Stomach (tissue), 9 donors: ENCODE measurements around the gene TCEAL3. TPM values are rescaled to one million over a fixed set of nuclear protein-coding genes. Genes with fewer than 3 reads are reported as not detected.
"Not testable (repeated sequence)": the region's sequence is repeated elsewhere in the genome, so short reads cannot be mapped to it uniquely, and the experiment has no call there.

Experiments
- DNase-seq, 2 donors: peaks; one replicate each; pipeline versions ENCODE4 v3.0.0 to v3.0.0-alpha.2; 2013 to 2019
- H3K27ac ChIP-seq, 5 donors: fragments of 200-600 bp in 4 of 5; sonication (generic) in 4 of 5; one replicate each; pipeline ENCODE4 v1.5.1; 2013 to 2019; ENCODE audit warnings: mild to moderate bottlenecking in 1 of 5, moderate library complexity in 1 of 5
- H3K27me3 ChIP-seq, 3 donors: fragments of 200-600 bp; sonication (generic); one replicate each; pipeline ENCODE4 v1.5.1; 2017 to 2019; ENCODE audit warnings: mixed run types in 1 of 3
- H3K36me3 ChIP-seq, 4 donors: fragments of 200-600 bp; sonication (generic); 1 replicate in 3 of 4; 2 replicates in 1 of 4; pipeline ENCODE4 v1.5.1; 2016 to 2019
- H3K4me1 ChIP-seq, 4 donors: fragments of 200-600 bp; sonication (generic); one replicate each; pipeline ENCODE4 v1.5.1; 2016 to 2019
- H3K4me3 ChIP-seq, 4 donors: fragments of 200-600 bp; sonication (generic) in 3 of 4; one replicate each; pipeline ENCODE4 v1.5.1; 2016 to 2019; ENCODE audit warnings: mild to moderate bottlenecking in 1 of 4
- H3K9me3 ChIP-seq, 4 donors: fragments of 200-600 bp; sonication (generic); one replicate each; pipeline ENCODE4 v1.5.1; 2016 to 2019
- EP300 ChIP-seq: sonication (generic); formaldehyde crosslinking; IDR thresholded peaks from one replicate; pipeline ENCODE4 v1.6.1; 2017; ENCODE audit warnings: antibody characterized with exemption
- POLR2A ChIP-seq, 4 donors: fragments of 450-650 bp; IDR thresholded peaks; one replicate each; pipeline ENCODE4 v1.6.1; 2016; ENCODE audit warnings: antibody characterized with exemption in 4 of 4, control low read depth in 2 of 4, mild to moderate bottlenecking in 1 of 4, moderate library complexity in 1 of 4
- POLR2AphosphoS5 ChIP-seq, 3 donors: sonication (generic); formaldehyde crosslinking; IDR thresholded peaks; one replicate each; pipeline ENCODE4 v1.6.1; 2016; ENCODE audit warnings: antibody characterized with exemption in 3 of 3
- WGBS, 5 donors: extraction: QIAGEN DNeasy Blood & Tissue Kit in 3 of 5; methylation state at CpG; one replicate each; pipeline versions ENCODE4 v1.1.5 to v1.1.7; 2013 to 2018; 5-methylcytosine and 5-hydroxymethylcytosine counted together
- intact Hi-C: fragments of 100-400 bp; cut with DNase I; formaldehyde crosslinking; loops from one replicate; pipeline ENCODE4 v1.15.1; 2023; ENCODE audit warnings: low total_unique reads
- polyA plus RNA-seq, 3 donors: library from polyadenylated mRNA; stranded (reverse); fragments of 200-250 nt; gene quantifications; one replicate each; pipeline ENCODE4 v1.2.3, GENCODE V29; 2013
- total RNA-seq, 5 donors: library from RNA; depleted of rRNA; stranded (reverse); fragments of >200 nt; gene quantifications; one replicate each; pipeline versions ENCODE4 v1.1.0 to v1.2.3, GENCODE V29; 2014 to 2016
- TF ChIP-seq, protein P1 (sequence below), 7 experiments: fragments of 450-650 bp in 4 of 7; fragments of 200-600 bp in 3 of 7; sonication (generic) in 3 of 7; IDR thresholded peaks; one replicate each; pipeline ENCODE4 v1.5.1; 2016 to 2019; ENCODE audit warnings: antibody characterized with exemption in 7 of 7, control low read depth in 2 of 7, mild to moderate bottlenecking in 1 of 7
- donor health status: healthy with polysubstance abuse.
- donor health status: Bipolar disorder and iron deficiency.
- donor health status: healthy.

The TCEAL3 gene
- total and polyA plus RNA-seq, 8 donors, result 16.3 to 57.3 (median 29.3) TPM

DNA sequence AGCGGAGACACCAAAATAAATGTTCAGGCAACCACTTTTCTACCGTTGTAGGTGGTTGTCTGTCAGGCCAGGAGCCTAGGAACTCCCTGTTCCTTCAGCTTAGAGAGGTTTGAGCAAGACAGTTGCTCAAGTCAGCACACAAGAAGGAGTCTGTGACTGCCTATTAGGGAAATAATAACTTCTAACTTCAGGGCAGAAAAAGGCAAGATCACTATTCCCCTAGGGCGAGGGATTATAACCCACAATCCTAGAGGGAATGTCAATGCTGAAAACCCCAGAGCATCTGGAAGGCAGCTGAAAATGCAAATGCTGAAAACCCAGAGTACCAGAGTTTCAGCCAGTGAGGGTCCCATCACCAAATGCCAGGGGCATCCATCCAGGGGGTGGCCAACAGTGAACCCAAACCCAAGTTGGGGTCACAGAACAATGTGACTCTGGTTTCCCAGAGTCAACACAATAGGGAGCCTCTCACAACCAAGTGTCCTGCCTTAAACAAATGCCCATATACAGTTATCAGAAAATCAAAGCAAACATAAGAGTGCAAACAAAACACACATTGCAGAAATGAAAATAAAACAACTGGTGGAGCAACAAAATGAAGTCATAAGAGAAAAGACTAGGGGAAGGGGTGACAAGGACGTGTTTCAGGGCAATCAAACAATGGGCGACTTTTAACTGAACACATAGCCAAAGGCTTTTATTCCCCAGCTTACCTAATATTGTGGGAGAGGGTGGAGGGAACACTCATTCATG, 51.1 kb downstream of the TCEAL3 start:
- Histone ChIP-seq H3K4me1 (peaks cover 0 to 1% (median under 1%) of the 10 kb centered on the region in 4 donors), H3K9me3 (no peaks in the 10 kb centered on the region), H3K27me3 (peaks cover 0 to 4% (median 0%) of the 10 kb centered on the region in 3 donors), H3K36me3 (no peaks in the 10 kb centered on the region), H3K27ac (no peak overlapping the region), H3K4me3 (no peak overlapping the region)
- TF ChIP-seq EP300, result no peak
- no peak for TF ChIP-seq POLR2A (IDR thresholded peaks at IDR 0.05)
- TF ChIP-seq, protein P1, sequence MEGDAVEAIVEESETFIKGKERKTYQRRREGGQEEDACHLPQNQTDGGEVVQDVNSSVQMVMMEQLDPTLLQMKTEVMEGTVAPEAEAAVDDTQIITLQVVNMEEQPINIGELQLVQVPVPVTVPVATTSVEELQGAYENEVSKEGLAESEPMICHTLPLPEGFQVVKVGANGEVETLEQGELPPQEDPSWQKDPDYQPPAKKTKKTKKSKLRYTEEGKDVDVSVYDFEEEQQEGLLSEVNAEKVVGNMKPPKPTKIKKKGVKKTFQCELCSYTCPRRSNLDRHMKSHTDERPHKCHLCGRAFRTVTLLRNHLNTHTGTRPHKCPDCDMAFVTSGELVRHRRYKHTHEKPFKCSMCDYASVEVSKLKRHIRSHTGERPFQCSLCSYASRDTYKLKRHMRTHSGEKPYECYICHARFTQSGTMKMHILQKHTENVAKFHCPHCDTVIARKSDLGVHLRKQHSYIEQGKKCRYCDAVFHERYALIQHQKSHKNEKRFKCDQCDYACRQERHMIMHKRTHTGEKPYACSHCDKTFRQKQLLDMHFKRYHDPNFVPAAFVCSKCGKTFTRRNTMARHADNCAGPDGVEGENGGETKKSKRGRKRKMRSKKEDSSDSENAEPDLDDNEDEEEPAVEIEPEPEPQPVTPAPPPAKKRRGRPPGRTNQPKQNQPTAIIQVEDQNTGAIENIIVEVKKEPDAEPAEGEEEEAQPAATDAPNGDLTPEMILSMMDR (IDR thresholded peaks at IDR 0.05), result no peak
- TF ChIP-seq POLR2AphosphoS5 (IDR thresholded peaks at IDR 0.05), result no peak
- intact Hi-C loops, result no loop called here
- DNase-seq, result no peak
- 45 to 72% (median 56%) methylated on average over 4 to 5 of the region's 5 CpGs for WGBS, 5 donors

DNA sequence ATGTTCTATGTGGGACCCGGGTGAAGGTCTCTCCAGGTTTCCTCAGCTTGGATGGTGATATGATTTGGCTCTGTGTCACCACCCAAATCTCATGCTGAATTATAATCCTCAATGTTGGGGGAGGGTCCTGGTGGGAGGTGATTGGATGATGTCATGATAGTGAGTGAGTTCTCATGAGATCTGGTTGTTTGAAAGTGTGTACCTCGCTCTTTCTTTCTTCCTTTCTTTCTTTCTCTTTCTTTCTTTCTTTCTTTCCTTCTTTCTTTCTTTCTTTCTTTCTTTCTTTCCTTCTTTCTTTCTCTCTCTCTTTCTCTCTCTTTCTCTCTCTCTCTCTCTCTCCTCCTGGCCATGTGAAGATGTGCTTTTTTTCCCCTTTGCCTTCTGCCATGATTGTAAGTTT, 51.7 kb downstream of the TCEAL3 start:
- H3K4me3 ChIP-seq, H3K36me3 ChIP-seq, DNase-seq, H3K9me3 ChIP-seq, H3K27me3 ChIP-seq, H3K27ac ChIP-seq, intact Hi-C loops, H3K4me1 ChIP-seq: not testable (repeated sequence)
- 79 to 100% (median 86%) methylated on average over 2 of the region's 2 CpGs for WGBS, 5 donors

Other genes starting within 250 kb of the TCEAL3 start
- gene BEX3, start 231.4 kb upstream of the TCEAL3 start, total RNA-seq, result 100 to 1,000 TPM in 1 of 5 donors, 10 to 100 TPM in 3, 1 to 10 TPM in 1; 1.2 to 146 (median 28.6) TPM
- gene BEX3, start 231.4 kb upstream of the TCEAL3 start, polyA plus RNA-seq, result 100 to 1,000 TPM in 1 of 3 donors, 10 to 100 TPM in 2; 73.5 to 101 (median 94.7) TPM
- under 1 TPM in 2 of 5 donors, not detected in 3; 0.58 to 0.73 TPM for gene RAB40A, start 88.5 kb upstream of the TCEAL3 start, total RNA-seq
- under 1 TPM; 0.19 to 0.98 (median 0.61) TPM for gene RAB40A, start 88.5 kb upstream of the TCEAL3 start, polyA plus RNA-seq
- 100 to 1,000 TPM in 2 of 5 donors, 10 to 100 TPM in 2, 1 to 10 TPM in 1; 5.8 to 247 (median 59.8) TPM for gene TCEAL4, start 22.4 kb upstream of the TCEAL3 start, total RNA-seq
- gene TCEAL4, start 22.4 kb upstream of the TCEAL3 start, polyA plus RNA-seq, result 100 to 1,000 TPM; 174 to 247 (median 186) TPM
- 100 to 1,000 TPM in 1 of 5 donors, 10 to 100 TPM in 3, 1 to 10 TPM in 1; 2.9 to 183 (median 43.9) TPM for gene TCEAL1, start 21.0 kb downstream of the TCEAL3 start, total RNA-seq
- 10 to 100 TPM; 40.5 to 44.6 (median 43.1) TPM for gene TCEAL1, start 21.0 kb downstream of the TCEAL3 start, polyA plus RNA-seq
- 100 to 1,000 TPM; 104 to 441 (median 238) TPM for gene MORF4L2, start 78.7 kb downstream of the TCEAL3 start, total RNA-seq
- gene MORF4L2, start 78.7 kb downstream of the TCEAL3 start, polyA plus RNA-seq, result 100 to 1,000 TPM; 167 to 268 (median 259) TPM
- not detected for gene TMEM31, start 102.9 kb downstream of the TCEAL3 start, total RNA-seq
- not detected for gene TMEM31, start 102.9 kb downstream of the TCEAL3 start, polyA plus RNA-seq
- 10 to 100 TPM in 3 of 5 donors, 1 to 10 TPM in 2; 2.2 to 36.9 (median 10.3) TPM for gene PLP1, start 168.9 kb downstream of the TCEAL3 start, total RNA-seq
- 1 to 10 TPM; 2.2 to 6.5 (median 6.0) TPM for gene PLP1, start 168.9 kb downstream of the TCEAL3 start, polyA plus RNA-seq
- gene RAB9B, start 224.3 kb downstream of the TCEAL3 start, total RNA-seq, result 10 to 100 TPM in 1 of 5 donors, 1 to 10 TPM in 3, not detected in 1; 1.2 to 11.0 (median 4.0) TPM
- 1 to 10 TPM in 2 of 3 donors, under 1 TPM in 1; 0.76 to 2.3 (median 1.4) TPM for gene RAB9B, start 224.3 kb downstream of the TCEAL3 start, polyA plus RNA-seq